ENCODE measurements around the gene PSMD5.

Gene PSMD5

DNA sequence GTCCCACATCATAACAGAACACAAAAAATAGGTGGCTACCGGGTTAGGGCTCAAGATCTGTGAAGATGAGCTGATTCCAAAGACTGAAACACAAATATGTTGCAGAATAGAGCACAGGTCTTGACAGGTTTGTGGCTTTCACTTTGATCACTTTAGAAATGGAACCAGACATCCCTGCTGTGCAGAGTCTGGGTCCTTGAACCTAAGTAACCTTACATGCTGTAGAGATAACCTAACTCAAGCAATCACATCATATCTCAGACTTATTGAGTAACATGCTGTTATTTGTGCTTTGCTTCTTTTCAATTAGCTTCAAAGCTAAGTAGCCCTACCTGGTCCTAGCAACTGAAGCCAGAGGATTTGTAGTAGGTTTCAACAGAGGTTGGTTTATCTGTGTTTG lies 73.8 kb downstream of the PSMD5 start:
- Histone ChIP-seq H2AFZ (no peak overlapping the region), H3K9ac (no peak overlapping the region), H3K4me3 (ENCODE audit: low read depth, low read length) (no peak overlapping the region), H3K27me3 (ENCODE audit: control insufficient read depth, insufficient read depth, low read length) (no peaks in the 10 kb centered on the region), H3K79me2 (no peaks in the 10 kb centered on the region), H3K9me3 (ENCODE audit: control insufficient read depth, low read length) (no peaks in the 10 kb centered on the region), H3K4me1 (peaks cover 9% of the 10 kb centered on the region), H3K36me3 (ENCODE audit: control insufficient read depth, insufficient read depth, low read length) (no peaks in the 10 kb centered on the region), H3K27ac (no peak overlapping the region), H3K4me2 (ENCODE audit: low read length) (no peak overlapping the region)
- TF ChIP-seq CTCF (IDR thresholded peaks at IDR 0.05) = no peak

DNA sequence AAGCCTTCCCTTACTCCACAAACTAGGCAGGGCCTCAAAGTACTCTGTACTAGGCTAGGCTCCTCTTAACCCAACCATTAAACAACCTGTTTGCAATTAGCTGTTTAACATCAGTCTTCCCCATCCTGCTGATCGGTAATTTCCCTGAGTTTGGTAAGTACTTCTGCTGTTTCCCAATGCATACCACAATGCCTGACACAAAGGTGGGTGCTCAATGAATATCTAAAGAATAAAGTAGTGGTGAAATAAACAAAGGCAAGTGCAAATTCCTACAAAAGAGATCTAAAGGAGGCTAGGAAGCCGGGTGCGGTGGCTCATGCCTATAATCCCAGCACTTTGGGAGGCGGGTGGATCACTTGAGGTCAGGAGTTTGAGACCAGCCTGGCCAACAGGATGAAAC lies 74.5 kb downstream of the PSMD5 start:
- no peak for TF ChIP-seq CTCF (IDR thresholded peaks at IDR 0.05)
- no peaks in the 10 kb centered on the region for H3K36me3 ChIP-seq (ENCODE audit: control insufficient read depth, insufficient read depth, low read length)
- H3K9me3 ChIP-seq (ENCODE audit: control insufficient read depth, low read length) = no peaks in the 10 kb centered on the region
- H3K4me2 ChIP-seq (ENCODE audit: low read length) = peak overlapping the region; percentile 49
- no peaks in the 10 kb centered on the region for H3K27me3 ChIP-seq (ENCODE audit: control insufficient read depth, insufficient read depth, low read length)
- peaks cover 9% of the 10 kb centered on the region for H3K4me1 ChIP-seq
- H3K4me3 ChIP-seq (ENCODE audit: low read depth, low read length) = no peak overlapping the region
- H2AFZ ChIP-seq = no peak overlapping the region
- H3K27ac ChIP-seq = no peak overlapping the region
- no peak overlapping the region for H3K9ac ChIP-seq
- no peaks in the 10 kb centered on the region for H3K79me2 ChIP-seq

- H3K9me3 ChIP-seq (ENCODE audit: control insufficient read depth, low read length) = no peaks in the 10 kb centered on the region
- H3K79me2 ChIP-seq = no peaks in the 10 kb centered on the region
- no peak overlapping the region for H3K9ac ChIP-seq
- H3K36me3 ChIP-seq (ENCODE audit: control insufficient read depth, insufficient read depth, low read length) = no peaks in the 10 kb centered on the region
- H3K4me3 ChIP-seq (ENCODE audit: low read depth, low read length) = no peak overlapping the region
- H2AFZ ChIP-seq = no peak overlapping the region
- H3K27ac ChIP-seq = no peak overlapping the region
- H3K27me3 ChIP-seq (ENCODE audit: control insufficient read depth, insufficient read depth, low read length) = no peaks in the 10 kb centered on the region
- H3K4me2 ChIP-seq (ENCODE audit: low read length) = peak overlapping the region; percentile 49
- H3K4me1 ChIP-seq = peaks cover 9% of the 10 kb centered on the region
- TF ChIP-seq CTCF (IDR thresholded peaks at IDR 0.05) = no peak
These were observed 75.3 kb downstream of the PSMD5 start for GRCh38 chr9:120767451-120767850.

Measured in parathyroid adenoma (tissue), 2 donors.